AG04450 (cell line): Measurements from ENCODE around the gene IFIT5. TPM values are rescaled to one million over a fixed set of nuclear protein-coding genes. Genes with fewer than 3 reads are reported as not detected.
"Not testable (repeated sequence)": the region's sequence is repeated elsewhere in the genome, so short reads cannot be mapped to it uniquely, and the experiment has no call there.

Source experiments
- CTCF ChIA-PET: fragments of 300-600, 350-600 bp; formaldehyde crosslinking; extraction: SDS; loops from one replicate; lab custom pipeline; 2022; ENCODE audit warnings: antibody characterized with exemption, inconsistent platforms; lab: Charles Lee
- POLR2A ChIA-PET: fragments of 350-600 bp; formaldehyde crosslinking; extraction: SDS; loops from one replicate; lab custom pipeline; 2021; ENCODE audit warnings: antibody characterized with exemption, inconsistent platforms; lab: Yijun Ruan, JAX
- DNase-seq: peaks from one replicate; pipeline ENCODE4 v3.0.0-alpha.2; 2011; ENCODE audit warnings: low read depth, low spot score
- H3K27ac ChIP-seq: one replicate; pipeline ENCODE4 v1.5.1; 2012; ENCODE audit warnings: low read depth, low read length, control low read depth
- H3K27me3 ChIP-seq: one replicate; pipeline ENCODE4 v1.6.0; 2012; ENCODE audit warnings: low read length; ENCODE audit not compliant: control insufficient read depth, insufficient read depth
- H3K4me3 ChIP-seq: 2 replicates; pipeline ENCODE4 v1.5.1; 2011; ENCODE audit warnings: mild to moderate bottlenecking, low read depth, low read length, control low read depth
- H3K9me3 ChIP-seq: 2 replicates; pipeline ENCODE4 v1.5.1; 2012; ENCODE audit warnings: low read length; ENCODE audit not compliant: control insufficient read depth, insufficient read depth
- CTCF ChIP-seq: IDR thresholded peaks from 2 replicates; pipeline ENCODE4 v1.5.1; 2011; ENCODE audit warnings: low read depth, low read length, control low read depth, inconsistent platforms
- polyA plus RNA-seq: library from polyadenylated mRNA; depleted of rRNA; stranded (reverse); fragments of >200 nt; gene quantifications from 2 replicates; pipeline ENCODE4 v1.2.3, GENCODE V29; 2011

IFIT5 gene
- polyA plus RNA-seq, 1 experiment, result 14.9 TPM

DNA sequence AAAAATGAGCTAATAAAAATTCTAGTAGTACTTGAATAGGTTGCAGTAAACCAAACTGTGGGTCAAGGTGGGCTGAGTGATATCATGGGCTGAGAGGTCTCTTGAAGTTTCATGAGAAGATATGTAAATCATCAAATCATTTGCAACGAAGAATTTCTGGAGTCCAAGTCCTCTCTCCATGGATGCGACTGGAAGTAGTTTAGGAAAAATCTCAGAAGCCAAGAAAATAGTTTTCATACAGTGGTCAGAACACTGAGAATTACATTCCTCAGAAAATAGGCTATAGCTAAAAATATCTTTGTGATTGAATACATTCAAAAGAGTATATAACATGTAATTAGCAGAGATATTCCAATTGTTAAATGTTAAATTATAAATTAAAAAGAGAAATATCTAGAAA lies 25.6 kb upstream of the IFIT5 start:
- ChIA-PET CTCF (interaction anchor here (0.6 to 3.0 kb wide), 4 partner anchors 19 to 449 kb away, joined by 3 to 16 read pairs (median 8); no protein-coding TSS in a partner anchor), POLR2A (no interaction called here)
- H3K4me3 ChIP-seq, result no peak overlapping the region
- H3K27me3 ChIP-seq, result no peaks in the 10 kb centered on the region
- no peak for DNase-seq
- no peak for TF ChIP-seq CTCF
- no peak overlapping the region for H3K27ac ChIP-seq
- no peaks in the 10 kb centered on the region for H3K9me3 ChIP-seq

GRCh38 chr10:89389254-89389653 lies 25.1 kb upstream of the IFIT5 start:
- no peaks in the 10 kb centered on the region for H3K9me3 ChIP-seq
- TF ChIP-seq CTCF, result peak; percentile 52
- ChIA-PET CTCF (interaction anchor here (0.6 to 3.0 kb wide), 5 partner anchors 20 to 449 kb away, joined by 3 to 16 read pairs (median 3); no protein-coding TSS in a partner anchor), POLR2A (no interaction called here)
- H3K27ac ChIP-seq, result no peak overlapping the region
- no peak for DNase-seq
- H3K27me3 ChIP-seq, result no peaks in the 10 kb centered on the region
- no peak overlapping the region for H3K4me3 ChIP-seq

DNA sequence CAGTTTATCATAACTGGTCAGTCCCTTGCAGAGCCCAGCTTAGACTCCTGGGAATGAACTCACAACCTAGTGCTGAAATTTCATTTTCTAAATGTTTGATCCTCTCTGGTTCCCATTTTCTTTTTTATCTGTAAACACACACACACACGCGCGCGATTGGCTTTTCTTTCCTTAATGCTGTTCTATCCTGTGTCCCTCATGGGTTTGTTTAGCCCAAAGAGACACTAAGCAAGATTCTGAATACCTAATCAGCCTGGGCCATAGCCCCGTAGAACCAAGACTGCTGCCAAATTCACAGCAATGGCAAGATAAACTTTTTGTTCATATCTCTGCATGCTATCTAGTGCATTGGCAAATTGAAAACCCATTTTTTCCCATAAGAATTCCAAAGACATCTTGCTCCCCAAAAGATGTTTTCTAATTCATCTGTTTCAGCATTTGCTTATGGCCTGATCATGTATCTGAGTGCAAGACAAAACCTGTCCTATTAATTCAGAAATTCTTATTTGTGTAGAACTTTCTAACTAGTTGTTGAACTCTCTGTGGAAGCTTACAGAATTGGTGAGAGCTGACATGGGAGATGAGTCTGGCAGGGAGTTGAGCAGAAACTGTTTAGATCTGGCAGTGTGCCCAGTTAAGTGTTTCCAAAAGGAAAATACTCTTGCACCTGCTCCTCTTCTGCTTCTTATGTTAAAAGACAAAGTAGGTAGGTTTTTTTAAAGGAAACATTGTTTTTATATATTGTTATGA lies 23.7 kb upstream of the IFIT5 start:
- ChIA-PET POLR2A (no interaction called here), CTCF (interaction anchor here (3.0 to 3.1 kb wide), 2 partner anchors 21 to 173 kb away, joined by 13 to 17 read pairs; no protein-coding TSS in a partner anchor)
- H3K27ac ChIP-seq, result no peak overlapping the region
- no peaks in the 10 kb centered on the region for H3K9me3 ChIP-seq
- no peak overlapping the region for H3K4me3 ChIP-seq
- H3K27me3 ChIP-seq, result no peaks in the 10 kb centered on the region
- DNase-seq, result no peak
- no peak for TF ChIP-seq CTCF

DNA sequence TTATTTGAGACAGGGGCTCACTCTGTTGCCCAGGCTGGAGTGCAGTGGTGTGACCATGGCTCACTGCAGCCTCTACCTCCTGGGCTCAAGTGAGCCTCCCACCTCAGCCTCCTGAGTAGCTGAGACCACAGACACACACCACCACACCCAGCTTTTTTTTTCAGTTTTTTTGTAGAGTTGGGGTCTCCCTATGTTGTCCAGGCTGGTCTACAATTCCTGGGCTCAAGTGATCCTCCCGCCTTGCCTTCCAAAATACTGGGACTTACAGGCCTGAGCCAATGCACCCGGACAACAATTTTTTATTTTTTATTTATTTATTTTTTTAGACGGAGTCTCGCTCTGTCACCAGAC lies 23.2 kb upstream of the IFIT5 start:
- CTCF ChIA-PET, result interaction anchor here (3.1 kb wide), 1 partner anchor 22 kb away, joined by 17 read pairs; no protein-coding TSS in a partner anchor
- DNase-seq, POLR2A ChIA-PET, H3K4me3 ChIP-seq, H3K9me3 ChIP-seq, H3K27ac ChIP-seq, H3K27me3 ChIP-seq: not testable (repeated sequence)

DNA sequence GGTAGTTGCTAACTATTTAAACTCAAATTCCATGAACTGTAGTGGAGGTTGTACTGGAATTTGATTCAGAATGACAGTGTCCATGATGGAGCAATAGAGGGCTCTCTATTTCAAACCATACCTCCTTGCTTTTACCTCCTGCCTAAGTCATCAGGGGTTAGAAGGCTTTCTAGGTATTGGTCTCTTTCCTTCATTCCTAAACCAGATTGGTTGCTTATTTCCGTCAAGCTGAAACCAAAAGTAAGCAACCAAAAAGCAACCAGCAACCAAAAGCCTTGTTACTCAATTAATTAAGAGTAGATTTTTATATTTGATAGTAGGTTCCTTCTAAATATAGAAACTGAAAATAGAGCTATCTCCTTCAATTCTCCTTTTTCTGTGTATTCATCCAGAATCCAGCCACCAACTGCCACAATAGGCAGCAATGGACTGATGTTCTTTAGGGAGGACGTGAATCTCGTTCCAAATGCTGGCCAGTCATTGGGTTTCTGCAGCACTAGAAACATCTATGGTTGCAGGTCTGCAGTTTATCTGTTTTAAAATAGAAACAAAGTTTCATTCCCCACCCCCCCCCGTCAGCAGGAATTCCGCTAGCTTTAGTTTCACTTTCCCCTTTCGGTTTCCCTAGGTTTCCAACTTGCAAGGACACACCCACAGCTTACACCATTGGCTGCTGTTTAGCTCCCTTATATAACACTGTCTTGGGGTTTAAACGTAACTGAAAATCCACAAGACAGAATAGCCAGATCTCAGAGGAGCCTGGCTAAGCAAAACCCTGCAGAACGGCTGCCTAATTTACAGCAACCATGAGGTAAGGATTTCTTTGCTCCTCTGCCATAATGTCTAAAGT lies 22.2 kb upstream of the IFIT5 start, which contains the start of gene IFIT1:
TSS of gene IFIT1 (plus strand) at position 717 of the 850 bp plus-strand sequence. CDS start at position 807, 90 bp downstream.
- Histone ChIP-seq H3K27me3 (no peaks in the 10 kb centered on the region), H3K4me3 (peak within 1 kb of the TSS; percentile 75), H3K27ac (peak within 1 kb of the TSS; percentile 81), H3K9me3 (no peaks in the 10 kb centered on the region)
- peak; percentile 85 for DNase-seq
- CTCF ChIA-PET, result interaction anchor here (0.7 to 3.1 kb wide), 6 partner anchors 22 to 582 kb away, joined by 3 to 17 read pairs (median 4); partner anchors contain the start of gene IFIT5
- POLR2A ChIA-PET, result interaction anchor here (0.6 to 1.8 kb wide), 8 partner anchors 17 to 1621 kb away, joined by 3 to 12 read pairs (median 8); partner anchors contain the start of gene IFIT3
- no peak for TF ChIP-seq CTCF
